ENCODE measurements around the gene A1BG. TPM values are rescaled to one million over a fixed set of nuclear protein-coding genes. Genes with fewer than 3 reads are reported as not detected.

Gene A1BG
- polyA plus RNA-seq, 3 donors, result 30.2 to 54.5 (median 35.3) TPM

DNA sequence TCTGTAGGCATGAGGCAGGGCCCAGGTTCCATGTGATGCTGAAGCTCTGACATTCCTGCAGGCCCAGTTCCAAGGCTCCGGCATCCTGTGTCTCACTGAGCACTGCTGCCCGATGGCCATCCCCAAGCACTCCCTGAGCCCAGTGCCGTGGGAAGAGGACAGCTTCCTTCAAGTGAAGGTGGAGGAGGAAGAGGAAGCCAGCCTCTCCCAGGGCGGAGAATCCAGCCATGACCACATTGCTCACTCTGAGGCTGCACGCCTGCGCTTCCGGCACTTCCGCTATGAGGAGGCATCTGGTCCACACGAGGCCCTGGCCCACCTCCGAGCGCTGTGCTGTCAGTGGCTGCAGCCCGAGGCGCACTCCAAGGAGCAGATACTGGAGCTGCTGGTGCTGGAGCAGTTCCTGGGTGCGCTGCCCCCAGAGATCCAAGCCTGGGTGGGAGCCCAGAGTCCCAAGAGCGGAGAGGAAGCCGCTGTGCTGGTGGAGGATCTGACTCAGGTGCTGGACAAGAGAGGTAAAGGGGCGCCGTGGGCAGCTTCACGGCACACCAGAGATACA is 18.5 kb downstream of the A1BG start:
- Mint-ChIP-seq H3K36me3 (peaks cover 40 to 46% of the 10 kb centered on the region in 2 donors), H3K4me3 (no peak overlapping the region), H3K27ac (peak overlapping the region in 1 of 7 donors; percentile 42), H3K27me3 (ENCODE audit: low read depth in 3 of 3) (peaks cover 0 to 2% (median 1%) of the 10 kb centered on the region in 3 donors), H3K9me3 (peaks cover 0 to 13% (median 7%) of the 10 kb centered on the region in 7 donors), H3K4me1 (no peaks in the 10 kb centered on the region)
- Histone ChIP-seq H3K27ac (ENCODE audit: low read depth in 1 of 2, low read length in 2 of 2) (no peak overlapping the region), H3K36me3 (replicated peaks in 1 of 2; ENCODE audit: control insufficient read depth in 1 of 2, insufficient read depth in 2 of 2, low read length in 2 of 2) (peaks cover 27 to 49% of the 10 kb centered on the region in 2 donors), H3K9me3 (replicated peaks in 1 of 2; ENCODE audit: control insufficient read depth in 1 of 2, insufficient read depth in 1 of 2, low read length in 2 of 2) (peaks cover 4 to 13% of the 10 kb centered on the region in 2 donors), H3K4me3 (replicated peaks in 1 of 3; ENCODE audit: low read depth in 2 of 3, low read length in 3 of 3) (no peak overlapping the region), H3K27me3 (ENCODE audit: control insufficient read depth in 2 of 2, insufficient read depth in 2 of 2, low read length in 2 of 2) (no peaks in the 10 kb centered on the region), H3K9ac (ENCODE audit: insufficient read depth, low read length, poor library complexity, severe bottlenecking) (no peak overlapping the region), H3K79me2 (ENCODE audit: insufficient read depth, low read length) (no peaks in the 10 kb centered on the region), H4K20me1 (ENCODE audit: insufficient read depth, low read length) (no peaks in the 10 kb centered on the region), H3K4me1 (ENCODE audit: control insufficient read depth in 1 of 2, insufficient read depth in 2 of 2, low read length in 2 of 2) (no peaks in the 10 kb centered on the region), H2AFZ (ENCODE audit: insufficient read depth, low read depth, low read length, poor library complexity, severe bottlenecking) (no peak overlapping the region), H3K4me2 (replicated peaks; ENCODE audit: extremely low read depth, low read length, poor library complexity, severe bottlenecking) (no peak overlapping the region)
- intact Hi-C loops (cut with micrococcal nuclease), result no loop called here
- TF ChIP-seq, protein P1, sequence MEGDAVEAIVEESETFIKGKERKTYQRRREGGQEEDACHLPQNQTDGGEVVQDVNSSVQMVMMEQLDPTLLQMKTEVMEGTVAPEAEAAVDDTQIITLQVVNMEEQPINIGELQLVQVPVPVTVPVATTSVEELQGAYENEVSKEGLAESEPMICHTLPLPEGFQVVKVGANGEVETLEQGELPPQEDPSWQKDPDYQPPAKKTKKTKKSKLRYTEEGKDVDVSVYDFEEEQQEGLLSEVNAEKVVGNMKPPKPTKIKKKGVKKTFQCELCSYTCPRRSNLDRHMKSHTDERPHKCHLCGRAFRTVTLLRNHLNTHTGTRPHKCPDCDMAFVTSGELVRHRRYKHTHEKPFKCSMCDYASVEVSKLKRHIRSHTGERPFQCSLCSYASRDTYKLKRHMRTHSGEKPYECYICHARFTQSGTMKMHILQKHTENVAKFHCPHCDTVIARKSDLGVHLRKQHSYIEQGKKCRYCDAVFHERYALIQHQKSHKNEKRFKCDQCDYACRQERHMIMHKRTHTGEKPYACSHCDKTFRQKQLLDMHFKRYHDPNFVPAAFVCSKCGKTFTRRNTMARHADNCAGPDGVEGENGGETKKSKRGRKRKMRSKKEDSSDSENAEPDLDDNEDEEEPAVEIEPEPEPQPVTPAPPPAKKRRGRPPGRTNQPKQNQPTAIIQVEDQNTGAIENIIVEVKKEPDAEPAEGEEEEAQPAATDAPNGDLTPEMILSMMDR (IDR thresholded peaks at IDR 0.05), result no peak
- 93% methylated on average over 16 of the region's 19 CpGs for WGBS (ENCODE audit: insufficient coverage)
- DNase-seq, result no peak

DNA sequence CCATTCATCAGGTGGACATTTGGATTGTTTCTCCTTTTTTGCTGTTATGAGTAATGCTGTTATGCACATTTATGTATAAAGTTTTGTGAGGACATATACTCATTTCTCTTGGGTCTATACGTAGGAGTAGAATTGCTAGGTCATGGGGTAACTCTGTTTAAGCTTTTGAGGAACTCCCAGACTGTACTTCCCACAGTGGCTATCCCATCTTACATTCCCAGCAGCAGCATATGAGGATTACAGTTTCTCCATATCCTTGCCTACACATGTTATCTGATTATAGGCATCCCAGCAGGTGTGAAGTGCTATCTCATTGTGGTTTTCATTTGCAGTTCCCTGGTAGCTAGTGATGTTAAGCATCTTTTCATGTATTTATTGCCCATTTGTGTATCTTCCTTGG is 20.6 kb downstream of the A1BG start:
- H3K27ac Mint-ChIP-seq, result no peak overlapping the region
- H3K9me3 Mint-ChIP-seq, result no peaks in the 10 kb centered on the region

More for the DNA sequence above, 20.6 kb downstream of the A1BG start:
- TF ChIP-seq, protein P1 (IDR thresholded peaks at IDR 0.05), result no peak
- peaks cover 6% of the 10 kb centered on the region for H3K4me1 Mint-ChIP-seq
- no peak overlapping the region for H3K4me3 Mint-ChIP-seq
- DNase-seq, result no peak
- H3K79me2 ChIP-seq (ENCODE audit: insufficient read depth, low read length), result peaks cover 11% of the 10 kb centered on the region
- peaks cover 4 to 6% of the 10 kb centered on the region in 2 donors for H3K4me1 ChIP-seq (ENCODE audit: control insufficient read depth in 1 of 2, insufficient read depth in 2 of 2, low read length in 2 of 2)
- no peaks in the 10 kb centered on the region for H3K27me3 ChIP-seq (ENCODE audit: control insufficient read depth in 2 of 2, insufficient read depth in 2 of 2, low read length in 2 of 2)
- H4K20me1 ChIP-seq (ENCODE audit: insufficient read depth, low read length), result no peaks in the 10 kb centered on the region
- intact Hi-C loops (cut with micrococcal nuclease), result no loop called here
- H3K9me3 ChIP-seq (replicated peaks in 1 of 2; ENCODE audit: control insufficient read depth in 1 of 2, insufficient read depth in 1 of 2, low read length in 2 of 2), result no peaks in the 10 kb centered on the region
- no peak overlapping the region for H3K4me3 ChIP-seq (replicated peaks in 1 of 3; ENCODE audit: low read depth in 2 of 3, low read length in 3 of 3)
- no CpG with 5 or more reads among the region's 1 CpG for WGBS (ENCODE audit: insufficient coverage)
- peaks cover 13 to 28% of the 10 kb centered on the region in 2 donors for H3K36me3 ChIP-seq (replicated peaks in 1 of 2; ENCODE audit: control insufficient read depth in 1 of 2, insufficient read depth in 2 of 2, low read length in 2 of 2)
- peaks cover 25 to 28% of the 10 kb centered on the region in 2 donors for H3K36me3 Mint-ChIP-seq
- H3K4me2 ChIP-seq (replicated peaks; ENCODE audit: extremely low read depth, low read length, poor library complexity, severe bottlenecking), result no peak overlapping the region
- H3K27me3 Mint-ChIP-seq (ENCODE audit: low read depth in 3 of 3), result peaks cover 0 to 2% (median 1%) of the 10 kb centered on the region in 3 donors
- no peak overlapping the region for H2AFZ ChIP-seq (ENCODE audit: insufficient read depth, low read depth, low read length, poor library complexity, severe bottlenecking)
- H3K27ac ChIP-seq (ENCODE audit: low read depth in 1 of 2, low read length in 2 of 2), result no peak overlapping the region
- no peak overlapping the region for H3K9ac ChIP-seq (ENCODE audit: insufficient read depth, low read length, poor library complexity, severe bottlenecking)
